ENCODE data around the gene ZG16B.

ZG16B gene

DNA sequence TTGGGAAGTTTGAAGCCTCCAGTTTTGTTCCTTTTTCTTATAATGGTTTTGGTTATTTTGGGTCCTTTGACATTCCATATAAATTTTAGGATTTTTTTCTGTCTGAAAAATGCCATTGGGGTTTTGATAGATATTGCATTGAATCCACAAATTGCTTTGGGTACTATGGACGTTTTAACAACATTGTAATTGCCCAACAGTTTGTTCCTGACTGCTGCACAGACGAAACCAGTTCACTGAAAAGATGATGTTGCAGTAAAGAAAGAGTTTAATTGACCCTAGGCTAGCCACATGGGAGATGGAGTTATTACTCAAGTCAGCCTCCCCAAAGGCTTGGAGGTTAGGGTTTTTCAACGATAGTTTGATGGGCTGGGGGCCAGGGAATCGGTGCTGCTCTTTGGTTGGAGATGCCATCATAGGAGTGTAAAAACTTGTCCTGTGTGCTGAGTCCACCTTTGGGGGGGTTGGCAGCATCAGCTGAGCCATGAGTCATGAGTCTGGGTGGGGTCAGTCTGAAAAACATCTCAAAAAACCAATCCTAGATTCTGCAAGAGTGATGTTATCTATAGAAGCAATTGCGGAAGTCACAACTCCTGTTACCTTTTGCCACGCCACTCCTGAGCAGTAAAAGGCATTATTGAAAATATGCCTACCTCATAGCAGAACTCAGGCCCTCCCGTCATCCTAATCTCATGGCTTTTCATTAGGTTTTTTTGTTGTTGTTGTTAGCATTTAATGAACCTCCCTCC, 34.5 kb upstream of the ZG16B start:
- Histone ChIP-seq H3K4me3 (ENCODE audit: low read length, poor library complexity, severe bottlenecking) (no peak overlapping the region), H3K9me2 (replicated peaks; ENCODE audit: low read depth, low read length) (no peaks in the 10 kb centered on the region), H4K20me1 (ENCODE audit: insufficient read depth, low read length, poor library complexity, severe bottlenecking) (no peaks in the 10 kb centered on the region), H3K27me3 (ENCODE audit: insufficient read depth, low read length, poor library complexity, severe bottlenecking) (no peaks in the 10 kb centered on the region), H3K4me2 (ENCODE audit: low read depth, low read length, poor library complexity, severe bottlenecking) (no peak overlapping the region), H3K79me2 (ENCODE audit: insufficient read depth, low read length) (no peaks in the 10 kb centered on the region), H3K9me3 (ENCODE audit: insufficient read depth, low read depth, low read length) (no peaks in the 10 kb centered on the region), H3K9ac (ENCODE audit: low read depth, low read length, poor library complexity, severe bottlenecking) (no peak overlapping the region), H2AFZ (ENCODE audit: low read length) (no peak overlapping the region), H3K36me3 (ENCODE audit: insufficient read depth, low read length) (no peaks in the 10 kb centered on the region), H3K4me1 (ENCODE audit: insufficient read depth, low read length, poor library complexity, severe bottlenecking) (no peaks in the 10 kb centered on the region), H3F3A (ENCODE audit: low read depth) (no peaks in the 10 kb centered on the region)
- TF ChIP-seq, protein P1, sequence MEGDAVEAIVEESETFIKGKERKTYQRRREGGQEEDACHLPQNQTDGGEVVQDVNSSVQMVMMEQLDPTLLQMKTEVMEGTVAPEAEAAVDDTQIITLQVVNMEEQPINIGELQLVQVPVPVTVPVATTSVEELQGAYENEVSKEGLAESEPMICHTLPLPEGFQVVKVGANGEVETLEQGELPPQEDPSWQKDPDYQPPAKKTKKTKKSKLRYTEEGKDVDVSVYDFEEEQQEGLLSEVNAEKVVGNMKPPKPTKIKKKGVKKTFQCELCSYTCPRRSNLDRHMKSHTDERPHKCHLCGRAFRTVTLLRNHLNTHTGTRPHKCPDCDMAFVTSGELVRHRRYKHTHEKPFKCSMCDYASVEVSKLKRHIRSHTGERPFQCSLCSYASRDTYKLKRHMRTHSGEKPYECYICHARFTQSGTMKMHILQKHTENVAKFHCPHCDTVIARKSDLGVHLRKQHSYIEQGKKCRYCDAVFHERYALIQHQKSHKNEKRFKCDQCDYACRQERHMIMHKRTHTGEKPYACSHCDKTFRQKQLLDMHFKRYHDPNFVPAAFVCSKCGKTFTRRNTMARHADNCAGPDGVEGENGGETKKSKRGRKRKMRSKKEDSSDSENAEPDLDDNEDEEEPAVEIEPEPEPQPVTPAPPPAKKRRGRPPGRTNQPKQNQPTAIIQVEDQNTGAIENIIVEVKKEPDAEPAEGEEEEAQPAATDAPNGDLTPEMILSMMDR (conservative IDR thresholded peaks at IDR 0.05; ENCODE audit: low read length) = no peak
- no peak for TF ChIP-seq EZH2phosphoT487 (IDR thresholded peaks at IDR 0.05; ENCODE audit: borderline replicate concordance)

DNA sequence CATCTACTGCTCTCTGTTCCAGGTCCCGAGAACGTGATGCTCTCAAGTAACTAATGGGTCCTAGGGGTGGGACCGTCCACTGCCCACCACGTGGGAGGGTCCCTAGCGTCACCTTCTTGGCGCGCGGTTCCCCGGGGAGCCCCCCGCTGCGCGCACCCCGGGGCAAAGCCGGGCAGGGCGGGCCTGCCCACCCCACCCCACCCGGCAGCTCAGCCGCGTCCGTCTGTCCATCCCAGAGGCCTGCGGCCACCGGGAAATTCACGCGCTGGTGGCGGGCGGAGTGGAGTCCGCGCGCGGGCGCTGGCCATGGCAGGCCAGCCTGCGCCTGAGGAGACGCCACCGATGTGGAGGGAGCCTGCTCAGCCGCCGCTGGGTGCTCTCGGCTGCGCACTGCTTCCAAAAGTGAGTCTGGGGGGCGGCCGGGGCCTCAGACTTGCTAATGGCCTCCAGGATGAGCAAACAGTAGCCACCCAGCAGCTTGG, 31.3 kb upstream of the ZG16B start:
- H3F3A ChIP-seq (ENCODE audit: low read depth) = no peaks in the 10 kb centered on the region

DNA sequence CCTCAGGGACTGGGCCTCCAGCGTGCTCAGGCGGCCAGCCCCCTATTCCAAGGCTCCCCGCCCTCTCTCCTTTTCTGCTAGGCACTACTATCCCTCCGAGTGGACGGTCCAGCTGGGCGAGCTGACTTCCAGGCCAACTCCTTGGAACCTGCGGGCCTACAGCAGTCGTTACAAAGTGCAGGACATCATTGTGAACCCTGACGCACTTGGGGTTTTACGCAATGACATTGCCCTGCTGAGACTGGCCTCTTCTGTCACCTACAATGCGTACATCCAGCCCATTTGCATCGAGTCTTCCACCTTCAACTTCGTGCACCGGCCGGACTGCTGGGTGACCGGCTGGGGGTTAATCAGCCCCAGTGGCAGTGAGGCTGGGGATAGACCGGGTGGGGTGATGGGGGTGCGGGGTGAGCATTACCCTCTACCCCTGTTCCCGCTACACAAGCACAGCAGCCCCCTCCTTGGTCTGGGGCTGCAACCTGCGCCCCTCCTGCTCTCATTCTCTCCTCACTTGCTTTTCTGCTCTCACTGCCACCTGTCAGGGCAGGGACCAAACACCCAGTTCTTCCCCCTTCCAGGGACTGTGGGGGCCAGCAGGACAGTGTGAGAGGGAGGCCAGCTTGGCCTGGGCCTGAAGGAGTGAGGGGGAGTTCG, 30.8 kb upstream of the ZG16B start:
- Histone ChIP-seq H3K9me2 (replicated peaks; ENCODE audit: low read depth, low read length) (no peaks in the 10 kb centered on the region), H4K20me1 (ENCODE audit: insufficient read depth, low read length, poor library complexity, severe bottlenecking) (no peaks in the 10 kb centered on the region), H3K4me2 (ENCODE audit: low read depth, low read length, poor library complexity, severe bottlenecking) (no peak overlapping the region), H3K9ac (ENCODE audit: low read depth, low read length, poor library complexity, severe bottlenecking) (no peak overlapping the region), H3F3A (ENCODE audit: low read depth) (no peaks in the 10 kb centered on the region), H3K79me2 (ENCODE audit: insufficient read depth, low read length) (no peaks in the 10 kb centered on the region), H2AFZ (ENCODE audit: low read length) (no peak overlapping the region), H3K4me1 (ENCODE audit: insufficient read depth, low read length, poor library complexity, severe bottlenecking) (no peaks in the 10 kb centered on the region), H3K36me3 (ENCODE audit: insufficient read depth, low read length) (no peaks in the 10 kb centered on the region), H3K9me3 (ENCODE audit: insufficient read depth, low read depth, low read length) (no peaks in the 10 kb centered on the region), H3K27me3 (ENCODE audit: insufficient read depth, low read length, poor library complexity, severe bottlenecking) (no peaks in the 10 kb centered on the region), H3K4me3 (ENCODE audit: low read length, poor library complexity, severe bottlenecking) (no peak overlapping the region)
- TF ChIP-seq, protein P1 (conservative IDR thresholded peaks at IDR 0.05; ENCODE audit: low read length) = no peak
- TF ChIP-seq EZH2phosphoT487 (IDR thresholded peaks at IDR 0.05; ENCODE audit: borderline replicate concordance) = no peak

More for the DNA sequence above, 31.3 kb upstream of the ZG16B start:
- no peaks in the 10 kb centered on the region for H3K4me1 ChIP-seq (ENCODE audit: insufficient read depth, low read length, poor library complexity, severe bottlenecking)
- no peaks in the 10 kb centered on the region for H3K9me2 ChIP-seq (replicated peaks; ENCODE audit: low read depth, low read length)
- H3K4me3 ChIP-seq (ENCODE audit: low read length, poor library complexity, severe bottlenecking) = no peak overlapping the region
- no peak overlapping the region for H3K9ac ChIP-seq (ENCODE audit: low read depth, low read length, poor library complexity, severe bottlenecking)
- no peaks in the 10 kb centered on the region for H3K36me3 ChIP-seq (ENCODE audit: insufficient read depth, low read length)
- no peak overlapping the region for H2AFZ ChIP-seq (ENCODE audit: low read length)
- TF ChIP-seq, protein P1 (conservative IDR thresholded peaks at IDR 0.05; ENCODE audit: low read length) = no peak
- no peak for TF ChIP-seq EZH2phosphoT487 (IDR thresholded peaks at IDR 0.05; ENCODE audit: borderline replicate concordance)
- H4K20me1 ChIP-seq (ENCODE audit: insufficient read depth, low read length, poor library complexity, severe bottlenecking) = no peaks in the 10 kb centered on the region
- no peaks in the 10 kb centered on the region for H3K27me3 ChIP-seq (ENCODE audit: insufficient read depth, low read length, poor library complexity, severe bottlenecking)
- no peaks in the 10 kb centered on the region for H3K79me2 ChIP-seq (ENCODE audit: insufficient read depth, low read length)
- no peaks in the 10 kb centered on the region for H3K9me3 ChIP-seq (ENCODE audit: insufficient read depth, low read depth, low read length)
- no peak overlapping the region for H3K4me2 ChIP-seq (ENCODE audit: low read depth, low read length, poor library complexity, severe bottlenecking)

Data from Loucy (cell line).